22Rv1 (cell line): ENCODE measurements around the gene SGCD.

Experiments used
- ZFX ChIP-seq: fragments of 450-650 bp; IDR thresholded peaks from 2 replicates; pipeline ENCODE4 v1.6.1; 2017; ENCODE audit warnings: antibody characterized with exemption, borderline replicate concordance
- TF ChIP-seq, protein P1 (sequence below): fragments of 450-650 bp; IDR thresholded peaks from 2 replicates; pipeline ENCODE4 v1.5.1; 2017; ENCODE audit warnings: mild to moderate bottlenecking

DNA sequence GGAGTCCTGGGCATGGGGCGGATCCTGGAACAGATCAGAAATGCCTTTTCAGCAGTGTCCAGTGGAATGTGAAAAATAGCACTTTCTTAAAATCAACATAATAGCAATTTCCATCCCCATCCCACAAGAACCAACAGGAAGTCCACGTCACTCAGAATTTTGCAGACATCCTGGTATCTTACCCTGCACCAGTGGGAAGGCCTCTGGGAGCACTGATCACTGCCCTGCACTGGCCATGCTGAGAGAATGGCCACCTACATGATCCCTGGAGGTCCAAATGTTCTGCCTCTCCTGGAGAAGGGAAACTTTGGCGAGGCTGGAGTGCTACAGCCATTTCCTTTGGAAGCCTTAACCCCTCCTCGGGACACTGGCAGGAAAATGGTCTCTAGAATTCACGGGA, 173.8 kb downstream of the SGCD start:
- TF ChIP-seq, protein P1, sequence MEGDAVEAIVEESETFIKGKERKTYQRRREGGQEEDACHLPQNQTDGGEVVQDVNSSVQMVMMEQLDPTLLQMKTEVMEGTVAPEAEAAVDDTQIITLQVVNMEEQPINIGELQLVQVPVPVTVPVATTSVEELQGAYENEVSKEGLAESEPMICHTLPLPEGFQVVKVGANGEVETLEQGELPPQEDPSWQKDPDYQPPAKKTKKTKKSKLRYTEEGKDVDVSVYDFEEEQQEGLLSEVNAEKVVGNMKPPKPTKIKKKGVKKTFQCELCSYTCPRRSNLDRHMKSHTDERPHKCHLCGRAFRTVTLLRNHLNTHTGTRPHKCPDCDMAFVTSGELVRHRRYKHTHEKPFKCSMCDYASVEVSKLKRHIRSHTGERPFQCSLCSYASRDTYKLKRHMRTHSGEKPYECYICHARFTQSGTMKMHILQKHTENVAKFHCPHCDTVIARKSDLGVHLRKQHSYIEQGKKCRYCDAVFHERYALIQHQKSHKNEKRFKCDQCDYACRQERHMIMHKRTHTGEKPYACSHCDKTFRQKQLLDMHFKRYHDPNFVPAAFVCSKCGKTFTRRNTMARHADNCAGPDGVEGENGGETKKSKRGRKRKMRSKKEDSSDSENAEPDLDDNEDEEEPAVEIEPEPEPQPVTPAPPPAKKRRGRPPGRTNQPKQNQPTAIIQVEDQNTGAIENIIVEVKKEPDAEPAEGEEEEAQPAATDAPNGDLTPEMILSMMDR, result no peak
- no peak for TF ChIP-seq ZFX
